Activated CD4-positive, alpha-beta T cell treated with anti-CD3 and anti-CD28 coated beads for 36 hours (primary cell): ENCODE measurements around the gene RASGRF1. TPM values are rescaled to one million over a fixed set of nuclear protein-coding genes. Genes with fewer than 3 reads are reported as not detected.

Source experiments
- ATAC-seq: fragments of 200-7000 bp; cut with Tn5 transposase; one replicate; pipeline ENCODE4 v1.10.0; 2021; ENCODE audit warnings: mild to moderate bottlenecking, moderate library complexity
- CTCF ChIA-PET: fragments of 350-600 bp; sonication (Branson Sonifier 250); formaldehyde crosslinking; loops from one replicate; lab custom pipeline; 2021; ENCODE audit warnings: antibody characterized with exemption; lab: Charles Lee
- POLR2A ChIA-PET: fragments of 350-600 bp; sonication (Branson Sonifier 250); formaldehyde crosslinking; loops from one replicate; lab custom pipeline; 2021; ENCODE audit warnings: antibody characterized with exemption, inconsistent platforms; lab: Charles Lee
- DNase-seq: peaks from one replicate; pipeline ENCODE4 v3.0.0-alpha.2; 2020
- H3K27ac Mint-ChIP-seq: one replicate; pipeline ENCODE4 v1.8.0; 2021; ENCODE audit warnings: mixed read lengths
- H3K27me3 Mint-ChIP-seq: one replicate; pipeline ENCODE4 v1.8.0; 2021; ENCODE audit warnings: mixed read lengths
- H3K36me3 Mint-ChIP-seq: one replicate; pipeline ENCODE4 v1.8.0; 2021; ENCODE audit warnings: low read depth, mixed read lengths
- H3K4me1 Mint-ChIP-seq: one replicate; pipeline ENCODE4 v1.8.0; 2021; ENCODE audit warnings: mixed read lengths
- H3K4me3 Mint-ChIP-seq: one replicate; pipeline ENCODE4 v1.8.0; 2021; ENCODE audit warnings: mild to moderate bottlenecking, moderate library complexity, mixed read lengths
- H3K9me3 Mint-ChIP-seq: one replicate; pipeline ENCODE4 v1.8.0; 2021; ENCODE audit warnings: low read depth, mixed read lengths
- intact Hi-C, 2 experiments: fragments of 100-400 bp; cut with DNase I in 1 of 2; cut with micrococcal nuclease in 1 of 2; formaldehyde crosslinking; loops; one replicate each; pipeline versions ENCODE4 v1.14.2 to v1.15.1; 2022 to 2024; cut with DNase I, micrococcal nuclease
- total RNA-seq, 2 experiments: library from RNA; stranded (reverse); gene quantifications; one replicate each; pipeline ENCODE4 v1.2.3, GENCODE V29; 2021

Gene RASGRF1
- total RNA-seq, 2 experiments from 2014 or later = not detected

GRCh38 chr15:79078763-79079410 is 11.7 kb downstream of the RASGRF1 start:
- Mint-ChIP-seq H3K27me3 (peaks cover 7% of the 10 kb centered on the region), H3K36me3 (no peaks in the 10 kb centered on the region), H3K27ac (no peak overlapping the region), H3K9me3 (no peaks in the 10 kb centered on the region), H3K4me1 (no peaks in the 10 kb centered on the region), H3K4me3 (no peak overlapping the region)
- DNase-seq = no peak
- no peak for ATAC-seq
- CTCF ChIA-PET = interaction anchor here (0.6 to 1.1 kb wide), 3 partner anchors 106 to 1282 kb away, joined by 3 to 5 read pairs (median 4); no protein-coding TSS in a partner anchor
- POLR2A ChIA-PET = no interaction called here
- intact Hi-C loops = no loop called here

GRCh38 chr15:79078003-79078402 is 12.6 kb downstream of the RASGRF1 start:
- intact Hi-C loops = no loop called here
- no peak overlapping the region for H3K27ac Mint-ChIP-seq
- CTCF ChIA-PET = interaction anchor here (0.7 kb wide), 1 partner anchor 1283 kb away, joined by 3 read pairs; no protein-coding TSS in a partner anchor

GRCh38 chr15:79076661-79077060 is 13.9 kb downstream of the RASGRF1 start:
- intact Hi-C loops = no loop called here
- ATAC-seq (no peak), DNase-seq (no peak)
- CTCF ChIA-PET = interaction anchor here (0.6 kb wide), 1 partner anchor 48 kb away, joined by 3 read pairs; no protein-coding TSS in a partner anchor
- Mint-ChIP-seq H3K27me3 (peaks cover 5% of the 10 kb centered on the region), H3K27ac (no peak overlapping the region), H3K4me3 (no peak overlapping the region), H3K4me1 (no peaks in the 10 kb centered on the region), H3K9me3 (no peaks in the 10 kb centered on the region), H3K36me3 (no peaks in the 10 kb centered on the region)
- POLR2A ChIA-PET = no interaction called here

More at GRCh38 chr15:79078003-79078402, 12.6 kb downstream of the RASGRF1 start:
- ATAC-seq = no peak
- Mint-ChIP-seq H3K36me3 (no peaks in the 10 kb centered on the region), H3K9me3 (no peaks in the 10 kb centered on the region), H3K4me1 (no peaks in the 10 kb centered on the region), H3K27me3 (peaks cover 7% of the 10 kb centered on the region), H3K4me3 (no peak overlapping the region)
- POLR2A ChIA-PET = no interaction called here
- no peak for DNase-seq

- Mint-ChIP-seq H3K27ac (no peak overlapping the region), H3K36me3 (no peaks in the 10 kb centered on the region), H3K27me3 (peaks cover 5% of the 10 kb centered on the region), H3K4me1 (no peaks in the 10 kb centered on the region), H3K9me3 (no peaks in the 10 kb centered on the region), H3K4me3 (no peak overlapping the region)
- ChIA-PET CTCF (interaction anchor here (0.6 kb wide), 1 partner anchor 1335 kb away, joined by 3 read pairs; no protein-coding TSS in a partner anchor), POLR2A (no interaction called here)
- DNase-seq = no peak
- no peak for ATAC-seq
- intact Hi-C loops = no loop called here
Observed at GRCh38 chr15:79075256-79075655, 15.3 kb downstream of the RASGRF1 start.

- Mint-ChIP-seq H3K9me3 (no peaks in the 10 kb centered on the region), H3K4me1 (no peaks in the 10 kb centered on the region), H3K4me3 (no peak overlapping the region), H3K27ac (no peak overlapping the region), H3K27me3 (peaks cover 5% of the 10 kb centered on the region), H3K36me3 (no peaks in the 10 kb centered on the region)
- CTCF ChIA-PET = no interaction called here
- DNase-seq = no peak
- POLR2A ChIA-PET = no interaction called here
- intact Hi-C loops = no loop called here
- ATAC-seq = no peak
Observed at GRCh38 chr15:79073336-79073735, 17.2 kb downstream of the RASGRF1 start.

- ATAC-seq = no peak
- POLR2A ChIA-PET = no interaction called here
Observed at GRCh38 chr15:79071901-79072300, 18.7 kb downstream of the RASGRF1 start.

GRCh38 chr15:79068790-79069189 is 21.8 kb downstream of the RASGRF1 start:
- ATAC-seq (no peak), DNase-seq (no peak)
- Mint-ChIP-seq H3K9me3 (no peaks in the 10 kb centered on the region), H3K27me3 (peaks cover 2% of the 10 kb centered on the region), H3K4me3 (no peak overlapping the region), H3K4me1 (no peaks in the 10 kb centered on the region), H3K27ac (no peak overlapping the region), H3K36me3 (no peaks in the 10 kb centered on the region)
- CTCF ChIA-PET = interaction anchor here (1.3 kb wide), 1 partner anchor 116 kb away, joined by 5 read pairs; no protein-coding TSS in a partner anchor
- intact Hi-C loops = no loop called here
- POLR2A ChIA-PET = no interaction called here

More at GRCh38 chr15:79071901-79072300, 18.7 kb downstream of the RASGRF1 start:
- no peaks in the 10 kb centered on the region for H3K9me3 Mint-ChIP-seq
- no peaks in the 10 kb centered on the region for H3K4me1 Mint-ChIP-seq
- H3K27me3 Mint-ChIP-seq = no peaks in the 10 kb centered on the region
- CTCF ChIA-PET = interaction anchor here (1.4 kb wide), 1 partner anchor 113 kb away, joined by 3 read pairs; no protein-coding TSS in a partner anchor
- no peak for DNase-seq
- no peak overlapping the region for H3K4me3 Mint-ChIP-seq
- intact Hi-C loops = no loop called here
- H3K27ac Mint-ChIP-seq = no peak overlapping the region
- no peaks in the 10 kb centered on the region for H3K36me3 Mint-ChIP-seq

GRCh38 chr15:79067969-79068368 is 22.6 kb downstream of the RASGRF1 start:
- intact Hi-C loops = no loop called here
- Mint-ChIP-seq H3K27ac (no peak overlapping the region), H3K9me3 (no peaks in the 10 kb centered on the region), H3K36me3 (no peaks in the 10 kb centered on the region), H3K27me3 (peaks cover 3% of the 10 kb centered on the region), H3K4me1 (no peaks in the 10 kb centered on the region), H3K4me3 (no peak overlapping the region)
- ChIA-PET POLR2A (no interaction called here), CTCF (interaction anchor here (1.0 to 1.3 kb wide), 2 partner anchors 116 to 117 kb away, joined by 3 to 5 read pairs; no protein-coding TSS in a partner anchor)
- ATAC-seq = no peak
- DNase-seq = no peak

GRCh38 chr15:79067072-79067833 is 23.3 kb downstream of the RASGRF1 start:
- H3K4me3 Mint-ChIP-seq = no peak overlapping the region
- no peaks in the 10 kb centered on the region for H3K4me1 Mint-ChIP-seq
- intact Hi-C loops = no loop called here
- H3K36me3 Mint-ChIP-seq = no peaks in the 10 kb centered on the region
- DNase-seq (no peak), ATAC-seq (no peak)
- H3K27ac Mint-ChIP-seq = no peak overlapping the region
- peaks cover 5% of the 10 kb centered on the region for H3K27me3 Mint-ChIP-seq
- H3K9me3 Mint-ChIP-seq = no peaks in the 10 kb centered on the region
- POLR2A ChIA-PET = no interaction called here
- CTCF ChIA-PET = interaction anchor here (0.7 to 2.2 kb wide), 4 partner anchors 116 to 595 kb away, joined by 3 to 9 read pairs (median 4); no protein-coding TSS in a partner anchor

- ATAC-seq = no peak
- no peaks in the 10 kb centered on the region for H3K36me3 Mint-ChIP-seq
- H3K27me3 Mint-ChIP-seq = peaks cover 5% of the 10 kb centered on the region
- POLR2A ChIA-PET = no interaction called here
- no peaks in the 10 kb centered on the region for H3K4me1 Mint-ChIP-seq
- intact Hi-C loops = no loop called here
- no peak overlapping the region for H3K4me3 Mint-ChIP-seq
- no peaks in the 10 kb centered on the region for H3K9me3 Mint-ChIP-seq
- no peak overlapping the region for H3K27ac Mint-ChIP-seq
- DNase-seq = no peak
- CTCF ChIA-PET = interaction anchor here (0.5 to 2.2 kb wide), 4 partner anchors 39 to 596 kb away, joined by 3 to 9 read pairs (median 3); no protein-coding TSS in a partner anchor
Observed at GRCh38 chr15:79066391-79067071, 24.0 kb downstream of the RASGRF1 start.
